ENCODE measurements around the gene CHST1. TPM values are rescaled to one million over a fixed set of nuclear protein-coding genes. Genes with fewer than 3 reads are reported as not detected.
A peak's percentile ranks its signal among the peaks of the same experiment; 100 is the strongest.

Gene CHST1
- total RNA-seq, 1 experiment from 2014 or later, result not detected

GRCh38 chr11:45622283-45622682, 43.1 kb downstream of the CHST1 start:
- DNase-seq (ENCODE audit: low read depth, low spot score), result no peak
- in situ Hi-C loops (cut with HindIII; ENCODE audit: low pct_unique_long_range_greater_than_20kb, low sequenced_read_pairs), result no loop called here

DNA sequence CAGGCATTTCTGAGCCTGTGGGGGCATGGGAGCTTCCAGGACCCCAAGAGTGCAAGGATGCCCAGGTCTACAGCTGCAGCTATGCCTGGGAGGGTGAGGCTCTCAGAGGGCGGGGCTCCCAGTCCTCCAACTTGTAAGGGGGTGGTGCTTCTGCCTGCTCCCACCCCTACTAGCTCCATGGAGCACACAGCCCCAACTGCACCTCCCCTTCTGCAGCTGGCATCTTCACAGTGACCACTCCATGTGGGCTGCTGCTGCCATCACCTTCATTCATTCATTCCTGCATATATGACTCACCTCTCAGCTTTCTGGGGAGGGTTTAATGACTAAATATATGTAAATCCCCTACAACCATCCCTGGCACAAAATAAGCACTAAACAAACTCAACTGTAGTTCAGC, 43.8 kb downstream of the CHST1 start:
- no peak for DNase-seq (ENCODE audit: low read depth, low spot score)
- in situ Hi-C loops (cut with HindIII; ENCODE audit: low pct_unique_long_range_greater_than_20kb, low sequenced_read_pairs), result no loop called here

DNA sequence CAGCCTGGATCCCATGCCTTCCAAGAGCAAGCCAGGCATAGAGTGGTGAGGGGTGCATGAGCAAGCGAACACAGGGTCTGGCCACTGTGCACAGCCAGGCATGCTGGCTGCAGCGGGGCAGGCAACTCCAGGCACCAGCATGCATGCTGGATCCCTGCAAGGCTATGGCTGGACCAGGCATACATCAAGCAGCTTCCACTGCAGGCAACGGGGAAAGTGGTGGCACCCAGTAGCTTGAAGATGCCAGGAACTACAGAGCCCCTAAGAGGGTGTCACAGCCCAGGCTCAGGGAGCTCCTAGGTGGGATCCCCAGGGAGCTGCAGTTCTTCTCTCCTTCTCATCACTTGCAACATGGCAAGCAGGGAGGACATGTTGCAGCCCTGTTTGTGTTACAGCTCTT, 45.2 kb downstream of the CHST1 start:
- DNase-seq (ENCODE audit: low read depth, low spot score), result no peak
- in situ Hi-C loops (cut with HindIII; ENCODE audit: low pct_unique_long_range_greater_than_20kb, low sequenced_read_pairs), result no loop called here

DNA sequence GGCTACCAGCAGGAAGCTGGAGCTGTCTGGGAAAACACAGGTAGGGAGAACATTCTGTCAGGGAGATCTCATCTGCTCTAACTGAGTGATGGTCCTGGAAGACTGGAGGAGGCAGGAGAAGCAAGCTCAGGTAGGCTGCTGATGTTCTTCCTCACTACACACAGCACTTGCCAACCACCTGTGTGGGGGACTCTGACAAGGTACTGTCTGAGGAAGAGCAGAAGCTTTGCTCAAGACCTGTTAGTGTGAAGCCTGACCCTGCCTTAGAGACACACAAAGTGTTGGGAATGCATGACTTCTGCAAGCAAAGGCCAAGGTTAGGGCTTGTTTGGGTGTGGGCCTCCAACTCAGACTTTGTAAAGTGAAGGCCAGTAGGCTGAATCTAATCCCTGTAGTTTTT, 46.5 kb downstream of the CHST1 start:
- in situ Hi-C loops (cut with HindIII; ENCODE audit: low pct_unique_long_range_greater_than_20kb, low sequenced_read_pairs), result no loop called here
- no peak for DNase-seq (ENCODE audit: low read depth, low spot score)

GRCh38 chr11:45617871-45618601, 47.4 kb downstream of the CHST1 start:
- in situ Hi-C loops (cut with HindIII; ENCODE audit: low pct_unique_long_range_greater_than_20kb, low sequenced_read_pairs), result no loop called here
- DNase-seq (ENCODE audit: low read depth, low spot score), result no peak

DNA sequence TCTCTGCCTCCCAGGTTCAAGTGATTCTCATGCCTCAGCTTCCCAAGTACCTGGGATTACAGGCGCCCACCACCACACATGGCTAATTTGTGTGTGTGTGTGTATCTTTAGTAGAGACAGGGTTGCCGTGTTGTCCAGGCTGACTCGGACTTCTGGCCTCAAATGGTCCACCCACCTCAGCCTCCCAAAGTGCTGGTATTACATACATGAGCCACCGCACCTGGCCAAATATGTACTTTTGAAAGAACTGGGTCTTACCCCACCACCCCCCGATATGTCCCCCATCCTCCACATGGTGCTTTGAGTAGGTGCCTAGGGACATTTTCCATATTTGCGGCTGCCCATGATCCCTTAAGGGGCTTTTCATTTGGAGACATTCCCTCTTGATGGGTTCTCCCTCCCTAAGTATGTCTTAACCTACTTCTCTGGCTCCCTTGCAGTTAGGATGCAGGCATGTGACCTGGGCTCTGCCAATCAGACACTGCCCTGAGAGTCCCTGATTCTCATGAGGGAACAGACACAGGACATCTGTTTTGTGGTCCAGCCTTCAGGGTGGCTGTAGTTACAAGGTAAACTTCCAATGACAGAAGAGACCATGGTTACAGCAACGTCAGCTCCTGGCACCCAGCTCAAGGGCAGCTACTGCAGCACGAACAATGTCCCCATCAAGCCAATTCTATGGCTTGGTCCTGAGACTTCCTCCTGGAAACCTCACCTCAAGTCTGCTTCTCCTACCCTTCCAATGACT, 48.4 kb downstream of the CHST1 start:
- in situ Hi-C loops (cut with HindIII; ENCODE audit: low pct_unique_long_range_greater_than_20kb, low sequenced_read_pairs), result no loop called here
- no peak for DNase-seq (ENCODE audit: low read depth, low spot score)

DNA sequence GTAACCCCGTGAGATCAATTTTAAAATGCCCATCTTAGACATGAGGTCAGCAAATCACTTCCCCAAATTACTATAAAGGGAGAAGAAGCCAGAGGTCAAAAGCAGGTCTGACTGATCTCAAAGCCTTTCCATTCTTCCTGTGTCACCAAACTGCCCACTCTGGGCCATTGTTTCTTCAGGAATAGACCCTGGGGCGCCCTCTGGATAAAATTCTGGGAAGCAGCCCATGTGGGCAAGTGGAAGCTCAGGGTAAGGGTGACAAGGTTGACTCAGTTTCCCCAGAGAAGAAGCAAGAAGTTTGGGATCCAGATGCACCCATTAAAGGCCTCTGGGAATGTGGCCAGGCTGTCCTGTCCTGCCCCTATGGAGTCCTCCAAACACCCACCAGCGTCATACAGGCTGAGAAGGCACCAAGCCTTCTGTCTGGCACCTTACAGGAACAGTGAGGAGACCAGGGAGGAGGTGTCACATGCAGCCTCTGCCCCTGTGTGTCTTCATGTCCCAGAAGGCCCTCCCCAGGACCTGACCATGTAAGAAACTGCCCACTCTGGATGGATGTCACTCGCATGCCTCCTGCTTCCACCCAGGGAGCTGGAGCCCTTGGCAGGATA, 50.1 kb downstream of the CHST1 start:
- no peak for DNase-seq (ENCODE audit: low read depth, low spot score)
- in situ Hi-C loops (cut with HindIII; ENCODE audit: low pct_unique_long_range_greater_than_20kb, low sequenced_read_pairs), result no loop called here

DNA sequence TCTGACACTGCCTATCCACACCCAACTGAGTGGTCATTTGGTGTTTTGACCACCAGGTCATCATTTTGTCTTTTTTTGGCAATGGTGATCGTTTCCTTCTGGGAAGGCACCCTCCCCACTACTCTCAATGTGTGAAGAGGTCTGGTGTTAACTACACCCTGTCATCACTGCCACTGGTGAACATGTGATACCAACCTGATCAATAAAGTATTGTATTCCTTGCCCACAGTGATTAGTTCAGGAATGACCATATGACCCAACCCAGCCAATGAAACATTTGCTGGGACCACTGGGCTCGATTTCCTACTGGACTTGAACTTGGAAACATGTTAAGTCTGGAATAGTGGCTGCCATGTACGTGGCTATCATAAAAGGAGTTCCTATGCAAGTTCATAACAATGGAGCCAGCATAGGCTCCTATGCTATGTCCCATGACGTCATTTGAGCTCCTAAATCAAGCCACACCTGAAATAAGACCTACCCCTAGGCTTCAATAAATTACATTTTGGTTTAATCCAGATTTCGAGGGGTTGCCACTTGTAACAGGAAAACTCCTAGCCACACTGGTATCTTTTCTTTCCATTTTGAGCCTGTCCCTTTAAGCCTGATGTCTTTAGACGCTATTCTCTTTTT, 51.1 kb downstream of the CHST1 start:
- DNase-seq (ENCODE audit: low read depth, low spot score), result no peak
- in situ Hi-C loops (cut with HindIII; ENCODE audit: low pct_unique_long_range_greater_than_20kb, low sequenced_read_pairs), result no loop called here

DNA sequence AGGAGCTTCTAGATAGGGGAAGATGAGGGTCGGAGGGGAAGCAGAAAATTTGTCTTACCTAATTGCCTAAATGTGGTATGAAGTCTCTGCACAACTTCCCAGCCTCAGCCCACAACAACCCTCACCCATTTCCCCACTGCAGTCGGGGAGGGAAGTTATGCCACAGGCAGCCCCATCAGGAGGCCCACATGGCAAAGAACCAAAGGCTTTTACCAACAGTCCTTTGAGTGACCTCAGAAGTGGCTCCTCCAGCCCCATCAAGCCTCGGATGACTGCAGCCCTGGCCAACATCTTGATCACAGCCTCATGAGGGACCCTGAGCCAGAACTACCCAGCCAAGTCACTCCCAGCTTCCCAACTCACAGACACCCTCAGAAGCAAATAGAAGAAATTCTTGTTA, 54.8 kb downstream of the CHST1 start:
- DNase-seq (ENCODE audit: low read depth, low spot score), result no peak
- in situ Hi-C loops (cut with HindIII; ENCODE audit: low pct_unique_long_range_greater_than_20kb, low sequenced_read_pairs), result no loop called here

- in situ Hi-C loops (cut with HindIII; ENCODE audit: low pct_unique_long_range_greater_than_20kb, low sequenced_read_pairs), result no loop called here
- no peak for DNase-seq (ENCODE audit: low read depth, low spot score)
These were observed 55.5 kb downstream of the CHST1 start for GRCh38 chr11:45609902-45610301.

DNA sequence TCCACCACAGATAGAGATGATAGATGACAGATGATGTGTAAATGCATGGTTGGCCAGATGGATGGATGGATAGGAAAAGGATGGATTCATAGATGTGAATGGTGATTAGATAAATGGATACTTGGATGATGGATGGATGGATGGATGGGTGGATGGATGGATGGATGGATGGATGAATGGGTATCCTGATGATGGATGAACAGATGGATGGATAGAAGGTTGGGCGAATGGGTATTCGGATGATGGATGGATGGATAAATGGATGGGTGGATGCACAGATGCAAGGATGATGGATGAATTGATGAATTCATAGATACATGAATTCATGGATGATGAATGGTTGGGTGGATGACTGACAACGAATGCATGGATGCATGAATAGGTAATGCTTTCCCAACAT, 56.1 kb downstream of the CHST1 start:
- no peak for DNase-seq (ENCODE audit: low read depth, low spot score)
- in situ Hi-C loops (cut with HindIII; ENCODE audit: low pct_unique_long_range_greater_than_20kb, low sequenced_read_pairs), result no loop called here

DNA sequence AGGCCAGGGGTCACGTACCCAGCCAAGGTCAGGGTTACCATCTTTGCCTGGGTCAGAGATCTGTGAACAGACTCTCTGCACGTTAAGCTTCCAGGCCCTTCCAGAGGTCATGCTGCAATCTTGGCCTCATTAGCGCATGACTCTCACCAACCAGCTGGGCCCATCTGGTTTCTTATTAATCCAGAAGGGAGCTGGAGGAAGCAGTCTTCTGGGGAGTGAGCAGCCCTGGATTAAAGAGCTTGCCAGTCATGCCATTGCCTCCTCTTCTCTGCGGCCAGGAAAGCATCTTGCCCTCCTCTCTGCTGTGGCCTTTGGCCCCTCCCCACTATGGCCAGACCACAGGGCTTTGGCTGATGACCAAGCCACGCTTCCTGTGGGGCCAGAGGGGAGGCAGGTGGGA, 57.4 kb downstream of the CHST1 start:
- in situ Hi-C loops (cut with HindIII; ENCODE audit: low pct_unique_long_range_greater_than_20kb, low sequenced_read_pairs), result no loop called here
- DNase-seq (ENCODE audit: low read depth, low spot score), result no peak

- in situ Hi-C loops (cut with HindIII; ENCODE audit: low pct_unique_long_range_greater_than_20kb, low sequenced_read_pairs), result no loop called here
- DNase-seq (ENCODE audit: low read depth, low spot score), result no peak
These were observed 58.7 kb downstream of the CHST1 start for GRCh38 chr11:45606514-45607281.

GRCh38 chr11:45605051-45605450, 60.4 kb downstream of the CHST1 start:
- in situ Hi-C loops (cut with HindIII; ENCODE audit: low pct_unique_long_range_greater_than_20kb, low sequenced_read_pairs), result no loop called here

DNA sequence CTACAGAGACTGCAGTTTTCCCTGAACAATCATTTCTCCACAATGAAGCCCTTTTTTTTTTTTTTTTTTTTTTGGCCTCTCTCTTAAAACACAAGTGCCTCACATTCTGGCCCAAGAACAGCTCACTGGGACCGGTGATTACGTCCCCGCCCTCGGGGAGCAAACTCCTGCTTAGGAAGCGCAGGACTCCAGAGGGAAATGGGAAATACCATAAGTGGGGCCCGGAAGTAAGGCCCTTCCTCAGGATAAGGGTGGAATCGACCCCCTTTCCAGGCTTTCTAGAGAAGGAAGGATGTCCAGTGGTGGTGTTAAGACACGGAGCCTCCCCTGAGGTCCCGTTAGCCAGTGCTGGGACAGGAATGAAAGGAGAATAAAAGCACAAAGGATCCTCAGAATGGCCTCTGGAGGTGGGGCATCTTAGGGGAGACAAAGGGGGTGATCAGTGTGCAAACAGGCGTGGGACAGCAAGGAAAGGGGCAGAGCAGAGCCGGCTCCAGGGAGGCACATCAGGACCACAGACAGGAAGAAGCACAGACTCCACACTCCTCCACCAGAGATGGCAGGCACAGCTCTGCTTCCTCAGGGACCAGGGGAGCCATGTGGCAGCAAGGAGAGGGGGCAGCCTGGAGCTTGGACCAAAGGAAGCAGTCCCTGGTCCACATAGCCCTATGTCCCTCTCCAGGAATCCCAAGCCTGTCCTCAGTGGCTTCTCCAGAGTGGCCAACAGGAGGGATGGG, 61.3 kb downstream of the CHST1 start:
- DNase-seq (ENCODE audit: low read depth, low spot score), result peak; percentile 9
- in situ Hi-C loops (cut with HindIII; ENCODE audit: low pct_unique_long_range_greater_than_20kb, low sequenced_read_pairs), result no loop called here

More at GRCh38 chr11:45605051-45605450, 60.4 kb downstream of the CHST1 start:
- no peak for DNase-seq (ENCODE audit: low read depth, low spot score)

- no peak for DNase-seq (ENCODE audit: low read depth, low spot score)
- in situ Hi-C loops (cut with HindIII; ENCODE audit: low pct_unique_long_range_greater_than_20kb, low sequenced_read_pairs), result no loop called here
These were observed 66.1 kb downstream of the CHST1 start for GRCh38 chr11:45599161-45599943.
